HCT116 (cell line): Measurements from ENCODE around the gene BHLHA9.

Experiments used
- CEBPB ChIP-seq: IDR thresholded peaks from 2 replicates; pipeline ENCODE4 v1.6.1; 2012; ENCODE audit warnings: low read depth
- ELF1 ChIP-seq: IDR thresholded peaks from 2 replicates; pipeline ENCODE4 v1.6.1; 2012; ENCODE audit warnings: low read depth, borderline replicate concordance
- EZH2phosphoT487 ChIP-seq: fragments of 200-600 bp; IDR thresholded peaks from 2 replicates; pipeline ENCODE4 v1.6.1; 2018; ENCODE audit warnings: antibody characterized with exemption, borderline replicate concordance
- JUND ChIP-seq: IDR thresholded peaks from 2 replicates; pipeline ENCODE4 v1.6.1; 2012
- POLR2A ChIP-seq: IDR thresholded peaks from 2 replicates; pipeline ENCODE4 v1.7.0; 2011; ENCODE audit warnings: borderline replicate concordance; ENCODE audit not compliant: insufficient read depth, insufficient read length; ENCODE audit errors: extremely low read depth
- POLR2AphosphoS5 ChIP-seq: IDR thresholded peaks from 2 replicates; pipeline ENCODE4 v1.6.1; 2011; ENCODE audit warnings: mild to moderate bottlenecking, low read depth, low read length, moderate library complexity
- SIN3A ChIP-seq: IDR thresholded peaks from 2 replicates; pipeline ENCODE4 v1.6.1; 2012; ENCODE audit warnings: low read depth
- SP1 ChIP-seq: IDR thresholded peaks from 2 replicates; pipeline ENCODE4 v1.6.1; 2012; ENCODE audit warnings: low read depth
- ZNF274 ChIP-seq: fragments of 200-500 bp; sonication (Bioruptor generic); IDR thresholded peaks from 2 replicates; pipeline ENCODE4 v1.6.1; 2014; ENCODE audit warnings: mild to moderate bottlenecking, low read depth, low read length, inconsistent platforms
- TF ChIP-seq, protein P1 (sequence below): IDR thresholded peaks from 2 replicates; pipeline ENCODE4 v1.6.1; 2012
- TF ChIP-seq, protein P2 (sequence below), 3 experiments: fragments of 200-600 bp in 1 of 3; sonication (generic) in 1 of 3; IDR thresholded peaks in 2 of 3; conservative IDR thresholded peaks in 1 of 3; 2 replicates each; pipeline ENCODE4 v1.5.1; 2012 to 2017; ENCODE audit warnings: low read depth in 2 of 3, low read length in 2 of 3, antibody characterized with exemption in 1 of 3, borderline replicate concordance in 1 of 3, control low read depth in 1 of 3, mild to moderate bottlenecking in 1 of 3, mixed read lengths in 1 of 3, mixed run types in 1 of 3, moderate library complexity in 1 of 3; ENCODE audit not compliant: insufficient read depth in 1 of 3
- TF ChIP-seq, protein P3 (sequence below): IDR thresholded peaks from 2 replicates; pipeline ENCODE4 v1.6.1; 2012; ENCODE audit warnings: low read depth

DNA sequence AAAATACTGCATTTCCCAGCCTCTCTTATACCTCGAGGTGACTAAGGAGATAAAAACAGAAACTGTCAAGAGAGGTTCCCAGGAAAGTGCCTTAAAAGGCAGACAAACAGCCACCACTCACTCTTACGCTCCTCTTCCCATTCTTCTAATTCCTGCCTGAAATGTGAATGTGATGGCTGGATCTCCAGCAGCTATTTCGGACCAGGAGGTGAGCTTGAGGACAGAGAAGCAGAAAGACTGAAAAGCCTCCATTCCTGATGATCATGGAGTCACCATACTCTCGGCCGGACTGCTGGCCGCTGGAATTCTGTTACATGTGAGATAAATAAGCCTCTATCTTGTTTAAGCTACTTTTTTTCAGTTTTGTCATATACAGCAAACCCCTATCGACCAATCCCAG, 49.0 kb upstream of the BHLHA9 start:
- TF ChIP-seq CEBPB: no peak
- TF ChIP-seq, protein P1, sequence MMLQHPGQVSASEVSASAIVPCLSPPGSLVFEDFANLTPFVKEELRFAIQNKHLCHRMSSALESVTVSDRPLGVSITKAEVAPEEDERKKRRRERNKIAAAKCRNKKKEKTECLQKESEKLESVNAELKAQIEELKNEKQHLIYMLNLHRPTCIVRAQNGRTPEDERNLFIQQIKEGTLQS: no peak
- no peak for TF ChIP-seq POLR2AphosphoS5
- no peak for TF ChIP-seq SP1
- TF ChIP-seq, protein P2, sequence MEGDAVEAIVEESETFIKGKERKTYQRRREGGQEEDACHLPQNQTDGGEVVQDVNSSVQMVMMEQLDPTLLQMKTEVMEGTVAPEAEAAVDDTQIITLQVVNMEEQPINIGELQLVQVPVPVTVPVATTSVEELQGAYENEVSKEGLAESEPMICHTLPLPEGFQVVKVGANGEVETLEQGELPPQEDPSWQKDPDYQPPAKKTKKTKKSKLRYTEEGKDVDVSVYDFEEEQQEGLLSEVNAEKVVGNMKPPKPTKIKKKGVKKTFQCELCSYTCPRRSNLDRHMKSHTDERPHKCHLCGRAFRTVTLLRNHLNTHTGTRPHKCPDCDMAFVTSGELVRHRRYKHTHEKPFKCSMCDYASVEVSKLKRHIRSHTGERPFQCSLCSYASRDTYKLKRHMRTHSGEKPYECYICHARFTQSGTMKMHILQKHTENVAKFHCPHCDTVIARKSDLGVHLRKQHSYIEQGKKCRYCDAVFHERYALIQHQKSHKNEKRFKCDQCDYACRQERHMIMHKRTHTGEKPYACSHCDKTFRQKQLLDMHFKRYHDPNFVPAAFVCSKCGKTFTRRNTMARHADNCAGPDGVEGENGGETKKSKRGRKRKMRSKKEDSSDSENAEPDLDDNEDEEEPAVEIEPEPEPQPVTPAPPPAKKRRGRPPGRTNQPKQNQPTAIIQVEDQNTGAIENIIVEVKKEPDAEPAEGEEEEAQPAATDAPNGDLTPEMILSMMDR (IDR thresholded peaks at IDR 0.05 in 2 of 3, conservative IDR thresholded peaks at IDR 0.05 in 1 of 3; ENCODE audit: borderline replicate concordance in 1 of 3, insufficient read depth in 1 of 3, low read depth in 2 of 3, low read length in 2 of 3): no peak
- no peak for TF ChIP-seq EZH2phosphoT487
- TF ChIP-seq POLR2A: no peak
- TF ChIP-seq JUND: no peak
- no peak for TF ChIP-seq ELF1
- TF ChIP-seq, protein P3, sequence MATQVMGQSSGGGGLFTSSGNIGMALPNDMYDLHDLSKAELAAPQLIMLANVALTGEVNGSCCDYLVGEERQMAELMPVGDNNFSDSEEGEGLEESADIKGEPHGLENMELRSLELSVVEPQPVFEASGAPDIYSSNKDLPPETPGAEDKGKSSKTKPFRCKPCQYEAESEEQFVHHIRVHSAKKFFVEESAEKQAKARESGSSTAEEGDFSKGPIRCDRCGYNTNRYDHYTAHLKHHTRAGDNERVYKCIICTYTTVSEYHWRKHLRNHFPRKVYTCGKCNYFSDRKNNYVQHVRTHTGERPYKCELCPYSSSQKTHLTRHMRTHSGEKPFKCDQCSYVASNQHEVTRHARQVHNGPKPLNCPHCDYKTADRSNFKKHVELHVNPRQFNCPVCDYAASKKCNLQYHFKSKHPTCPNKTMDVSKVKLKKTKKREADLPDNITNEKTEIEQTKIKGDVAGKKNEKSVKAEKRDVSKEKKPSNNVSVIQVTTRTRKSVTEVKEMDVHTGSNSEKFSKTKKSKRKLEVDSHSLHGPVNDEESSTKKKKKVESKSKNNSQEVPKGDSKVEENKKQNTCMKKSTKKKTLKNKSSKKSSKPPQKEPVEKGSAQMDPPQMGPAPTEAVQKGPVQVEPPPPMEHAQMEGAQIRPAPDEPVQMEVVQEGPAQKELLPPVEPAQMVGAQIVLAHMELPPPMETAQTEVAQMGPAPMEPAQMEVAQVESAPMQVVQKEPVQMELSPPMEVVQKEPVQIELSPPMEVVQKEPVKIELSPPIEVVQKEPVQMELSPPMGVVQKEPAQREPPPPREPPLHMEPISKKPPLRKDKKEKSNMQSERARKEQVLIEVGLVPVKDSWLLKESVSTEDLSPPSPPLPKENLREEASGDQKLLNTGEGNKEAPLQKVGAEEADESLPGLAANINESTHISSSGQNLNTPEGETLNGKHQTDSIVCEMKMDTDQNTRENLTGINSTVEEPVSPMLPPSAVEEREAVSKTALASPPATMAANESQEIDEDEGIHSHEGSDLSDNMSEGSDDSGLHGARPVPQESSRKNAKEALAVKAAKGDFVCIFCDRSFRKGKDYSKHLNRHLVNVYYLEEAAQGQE: no peak
- no peak for TF ChIP-seq ZNF274
- TF ChIP-seq SIN3A: no peak
